ENCODE data around the gene LOC128125822.

LOC128125822 gene

GRCh38 chr6:63609231-63609630, 37.0 kb downstream of the LOC128125822 start:
- H3K4me1 Mint-ChIP-seq, result no peaks in the 10 kb centered on the region
- no peak for ATAC-seq

DNA sequence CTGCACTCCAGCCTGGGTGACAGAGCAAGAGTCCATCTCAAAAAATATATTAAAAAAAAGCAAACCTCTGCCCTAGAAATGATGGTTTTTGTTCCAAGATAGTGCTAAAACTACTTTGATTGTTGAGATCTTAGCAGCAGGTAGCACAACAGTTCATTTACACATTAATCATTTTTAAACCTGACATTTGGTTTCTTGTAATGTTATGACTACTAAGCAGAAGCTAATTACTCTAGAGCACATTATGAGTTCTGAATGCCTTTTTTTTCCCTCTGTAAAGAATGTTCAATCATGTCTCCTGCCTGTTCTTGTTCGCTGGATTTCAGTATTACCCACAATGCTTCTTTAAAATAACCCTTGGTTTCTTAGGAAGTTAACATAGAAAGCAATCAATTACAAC, 38.7 kb downstream of the LOC128125822 start:
- no peaks in the 10 kb centered on the region for H3K9me2 ChIP-seq (ENCODE audit: insufficient read depth)
- H3K27ac Mint-ChIP-seq, result no peak overlapping the region
- TF ChIP-seq REST (IDR thresholded peaks at IDR 0.05; ENCODE audit: unreplicated experiment) (no peak), ZNF331 (CRISPR knock-in tag; IDR thresholded peaks at IDR 0.05; ENCODE audit: low read depth) (no peak), ETS1 (IDR thresholded peaks at IDR 0.05) (no peak), STAT1 (IDR thresholded peaks at IDR 0.05; ENCODE audit: unreplicated experiment) (no peak)
- TF ChIP-seq, protein P1, sequence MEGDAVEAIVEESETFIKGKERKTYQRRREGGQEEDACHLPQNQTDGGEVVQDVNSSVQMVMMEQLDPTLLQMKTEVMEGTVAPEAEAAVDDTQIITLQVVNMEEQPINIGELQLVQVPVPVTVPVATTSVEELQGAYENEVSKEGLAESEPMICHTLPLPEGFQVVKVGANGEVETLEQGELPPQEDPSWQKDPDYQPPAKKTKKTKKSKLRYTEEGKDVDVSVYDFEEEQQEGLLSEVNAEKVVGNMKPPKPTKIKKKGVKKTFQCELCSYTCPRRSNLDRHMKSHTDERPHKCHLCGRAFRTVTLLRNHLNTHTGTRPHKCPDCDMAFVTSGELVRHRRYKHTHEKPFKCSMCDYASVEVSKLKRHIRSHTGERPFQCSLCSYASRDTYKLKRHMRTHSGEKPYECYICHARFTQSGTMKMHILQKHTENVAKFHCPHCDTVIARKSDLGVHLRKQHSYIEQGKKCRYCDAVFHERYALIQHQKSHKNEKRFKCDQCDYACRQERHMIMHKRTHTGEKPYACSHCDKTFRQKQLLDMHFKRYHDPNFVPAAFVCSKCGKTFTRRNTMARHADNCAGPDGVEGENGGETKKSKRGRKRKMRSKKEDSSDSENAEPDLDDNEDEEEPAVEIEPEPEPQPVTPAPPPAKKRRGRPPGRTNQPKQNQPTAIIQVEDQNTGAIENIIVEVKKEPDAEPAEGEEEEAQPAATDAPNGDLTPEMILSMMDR (conservative IDR thresholded peaks at IDR 0.05; ENCODE audit: low read depth in 2 of 2), result no peak

More at GRCh38 chr6:63609231-63609630, 37.0 kb downstream of the LOC128125822 start:
- TF ChIP-seq NANOG (IDR thresholded peaks at IDR 0.05; ENCODE audit: borderline replicate concordance) (no peak), ZNF114 (CRISPR knock-in tag; IDR thresholded peaks at IDR 0.05) (no peak), ETS1 (IDR thresholded peaks at IDR 0.05) (no peak), STAT1 (IDR thresholded peaks at IDR 0.05; ENCODE audit: unreplicated experiment) (no peak), POLR2AphosphoS5 (IDR thresholded peaks at IDR 0.05; ENCODE audit: low read depth) (no peak), CREB1 (CRISPR knock-in tag; IDR thresholded peaks at IDR 0.05; ENCODE audit: low read depth) (no peak), REST (IDR thresholded peaks at IDR 0.05; ENCODE audit: unreplicated experiment) (no peak)
- no peaks in the 10 kb centered on the region; the same call in 2 of the 3 replicates for H3K9me3 Mint-ChIP-seq
- H3K4me3 ChIP-seq, result no peak overlapping the region
- no peak overlapping the region for H3K27ac Mint-ChIP-seq
- no peaks in the 10 kb centered on the region for H4K20me1 ChIP-seq (replicated peaks; ENCODE audit: insufficient read depth)
- H3K27ac ChIP-seq (ENCODE audit: low read depth), result no peak overlapping the region
- H3K79me2 ChIP-seq (replicated peaks; ENCODE audit: insufficient read depth), result no peaks in the 10 kb centered on the region
- H3K9me2 ChIP-seq (ENCODE audit: insufficient read depth), result no peaks in the 10 kb centered on the region
- no peaks in the 10 kb centered on the region for H3F3A ChIP-seq (replicated peaks; ENCODE audit: low read depth)
- no peak overlapping the region for H3K4me3 Mint-ChIP-seq
- H3K27me3 ChIP-seq (ENCODE audit: insufficient read depth), result no peaks in the 10 kb centered on the region
- H3K4me1 ChIP-seq (ENCODE audit: insufficient read depth), result no peaks in the 10 kb centered on the region
- H3K4me2 ChIP-seq, result no peak overlapping the region
- no peaks in the 10 kb centered on the region for H3K27me3 Mint-ChIP-seq (ENCODE audit: insufficient read depth, low read depth, poor library complexity)
- no peak overlapping the region for H2AFZ ChIP-seq
- no peak for DNase-seq (ENCODE audit: low spot score)
- H3K36me3 ChIP-seq (ENCODE audit: insufficient read depth), result no peaks in the 10 kb centered on the region
- H3K36me3 Mint-ChIP-seq (ENCODE audit: low read depth), result no peaks in the 10 kb centered on the region

More for the DNA sequence above, 38.7 kb downstream of the LOC128125822 start:
- Histone ChIP-seq H3F3A (replicated peaks; ENCODE audit: low read depth) (no peaks in the 10 kb centered on the region), H3K27ac (ENCODE audit: low read depth) (no peak overlapping the region), H3K27me3 (ENCODE audit: insufficient read depth) (no peaks in the 10 kb centered on the region), H2AFZ (no peak overlapping the region), H3K4me2 (no peak overlapping the region), H3K36me3 (ENCODE audit: insufficient read depth) (no peaks in the 10 kb centered on the region), H3K4me3 (no peak overlapping the region), H3K79me2 (replicated peaks; ENCODE audit: insufficient read depth) (no peaks in the 10 kb centered on the region), H4K20me1 (replicated peaks; ENCODE audit: insufficient read depth) (no peaks in the 10 kb centered on the region), H3K4me1 (ENCODE audit: insufficient read depth) (no peaks in the 10 kb centered on the region)
- Mint-ChIP-seq H3K9me3 (no peaks in the 10 kb centered on the region; the same call in 2 of the 3 replicates), H3K27me3 (ENCODE audit: insufficient read depth, low read depth, poor library complexity) (no peaks in the 10 kb centered on the region), H3K4me3 (no peak overlapping the region), H3K4me1 (no peaks in the 10 kb centered on the region), H3K36me3 (ENCODE audit: low read depth) (no peaks in the 10 kb centered on the region)
- DNase-seq (ENCODE audit: low spot score) (no peak), ATAC-seq (no peak)

Measured in GM23338 (cell line).